Keratinocyte (primary cell): ENCODE results near the gene IQSEC2. TPM values are rescaled to one million over a fixed set of nuclear protein-coding genes. Genes with fewer than 3 reads are reported as not detected.

ENCODE experiments used
- DNase-seq: peaks from one replicate; pipeline ENCODE4 v3.0.0-alpha.2; 2011; ENCODE audit warnings: low read depth, missing footprints, low spot score
- FAIRE-seq: peaks from 2 replicates; lab custom pipeline; 2011; peaks lifted over from hg19 to GRCh38; lab: Jason Lieb, UNC
- H2AFZ ChIP-seq: 2 replicates; pipeline ENCODE4 v1.6.0; 2012; ENCODE audit warnings: low read length, control low read depth, inconsistent platforms; ENCODE audit not compliant: control insufficient read depth
- H3K27ac ChIP-seq: 2 replicates; pipeline ENCODE4 v1.5.1; 2011; ENCODE audit warnings: low read length; ENCODE audit not compliant: control insufficient read depth, insufficient read depth
- H3K27me3 ChIP-seq: 3 replicates; pipeline ENCODE4 v1.6.0; 2011; ENCODE audit warnings: low read length; ENCODE audit not compliant: control insufficient read depth, insufficient read depth; ENCODE audit errors: extremely low read depth
- H3K36me3 ChIP-seq, 2 experiments: 2 replicates in 1 of 2; 3 replicates in 1 of 2; pipeline ENCODE4 v1.5.1; 2011; ENCODE audit warnings: low read length in 2 of 2, mild to moderate bottlenecking in 1 of 2; ENCODE audit not compliant: control insufficient read depth in 2 of 2, insufficient read depth in 2 of 2; ENCODE audit errors: extremely low read depth in 1 of 2
- H3K4me1 ChIP-seq: 3 replicates; pipeline ENCODE4 v1.5.1; 2011; ENCODE audit warnings: low read length; ENCODE audit not compliant: control insufficient read depth, insufficient read depth; ENCODE audit errors: extremely low read depth
- H3K4me2 ChIP-seq: 3 replicates; pipeline ENCODE4 v1.6.0; 2011; ENCODE audit warnings: low read depth, low read length; ENCODE audit not compliant: control insufficient read depth, insufficient read depth; ENCODE audit errors: extremely low read depth
- H3K4me3 ChIP-seq, 3 experiments: fragments of 200-600 bp in 1 of 3; sonication (generic) in 1 of 3; 2 replicates in 2 of 3; 3 replicates in 1 of 3; pipeline ENCODE4 v1.5.1; 2011 to 2016; ENCODE audit warnings: low read length in 3 of 3, mild to moderate bottlenecking in 3 of 3, control low read depth in 2 of 3, inconsistent platforms in 1 of 3, low read depth in 1 of 3, mixed read lengths in 1 of 3, mixed run types in 1 of 3, moderate library complexity in 1 of 3; ENCODE audit not compliant: control insufficient read depth in 2 of 3, insufficient read depth in 2 of 3; ENCODE audit errors: extremely low read depth in 1 of 3
- H3K79me2 ChIP-seq: 2 replicates; pipeline ENCODE4 v1.6.0; 2012; ENCODE audit warnings: low read length; ENCODE audit not compliant: control insufficient read depth, insufficient read depth
- H3K9ac ChIP-seq: 3 replicates; pipeline ENCODE4 v1.6.0; 2011; ENCODE audit warnings: low read length; ENCODE audit not compliant: control insufficient read depth, insufficient read depth; ENCODE audit errors: extremely low read depth
- H3K9me1 ChIP-seq: 3 replicates; pipeline ENCODE4 v1.6.0; 2011; ENCODE audit warnings: low read length; ENCODE audit not compliant: control insufficient read depth, insufficient read depth; ENCODE audit errors: extremely low read depth
- H3K9me3 ChIP-seq: 2 replicates; pipeline ENCODE4 v1.5.1; 2012; ENCODE audit warnings: low read depth, low read length; ENCODE audit not compliant: control insufficient read depth
- H4K20me1 ChIP-seq: 3 replicates; pipeline ENCODE4 v1.6.0; 2011; ENCODE audit warnings: low read length; ENCODE audit not compliant: control insufficient read depth, insufficient read depth; ENCODE audit errors: extremely low read depth
- CTCF ChIP-seq, 3 experiments: IDR thresholded peaks in 1 of 3; conservative IDR thresholded peaks in 1 of 3; optimal IDR thresholded peaks in 1 of 3; 2 replicates in 2 of 3; 3 replicates in 1 of 3; pipeline versions ENCODE3 to v1.5.1; 2011; ENCODE audit warnings: low read length in 3 of 3, mild to moderate bottlenecking in 3 of 3, moderate library complexity in 2 of 3, control low read depth in 1 of 3, inconsistent platforms in 1 of 3; ENCODE audit not compliant: insufficient read depth in 2 of 3; ENCODE audit errors: extremely low read depth in 1 of 3
- EZH2 ChIP-seq: IDR thresholded peaks from one replicate; pipeline ENCODE4 v1.6.1; 2012; ENCODE audit warnings: inconsistent platforms, mild to moderate bottlenecking, low read length, moderate library complexity
- dilution Hi-C: fragments of 300-500 bp; cut with MboI; formaldehyde crosslinking; loops from one replicate; pipeline ENCODE4 v1.7.0; 2020; ENCODE audit warnings: low sequenced_read_pairs; ENCODE audit not compliant: extremely low pct_ligation_motif_present
- polyA plus RNA-seq, 5 experiments: library from polyadenylated mRNA; depleted of rRNA in 3 of 5; stranded (reverse) in 3 of 5; stranded (forward) in 1 of 5; unstranded in 1 of 5; fragments of >200 nt; gene quantifications; 1 replicate in 1 of 5; 2 replicates in 3 of 5; 3 replicates in 1 of 5; pipeline versions ENCODE4 v1.2.1 to v1.2.3, GENCODE V29; 2011 to 2012; ENCODE audit warnings: missing spikeins in 2 of 5, low read depth in 1 of 5, low replicate concordance in 1 of 5

The IQSEC2 gene
- polyA plus RNA-seq, 1 donor (not counting 4 experiments of a cell fraction or from before 2014, with no cell fraction given) = 4.7 TPM

- no peaks in the 10 kb centered on the region for H3K79me2 ChIP-seq
- H3K9ac ChIP-seq = no peak overlapping the region
- FAIRE-seq (no peak), DNase-seq (no peak)
- no peak overlapping the region for H2AFZ ChIP-seq
- no peaks in the 10 kb centered on the region for H3K4me1 ChIP-seq
- no peaks in the 10 kb centered on the region for H4K20me1 ChIP-seq
- H3K9me1 ChIP-seq = no peaks in the 10 kb centered on the region
- no peak overlapping the region for H3K4me3 ChIP-seq
- no peaks in the 10 kb centered on the region for H3K9me3 ChIP-seq
- H3K4me2 ChIP-seq = no peak overlapping the region
- dilution Hi-C loops = no loop called here
- H3K27me3 ChIP-seq = no peaks in the 10 kb centered on the region
- H3K27ac ChIP-seq = no peak overlapping the region
- no peaks in the 10 kb centered on the region for H3K36me3 ChIP-seq
- TF ChIP-seq CTCF (optimal IDR thresholded peaks at IDR 0.05 in 1 of 3, IDR thresholded peaks at IDR 0.05 in 1 of 3, conservative IDR thresholded peaks at IDR 0.05 in 1 of 3; ENCODE audit: extremely low read depth in 1 of 3, insufficient read depth in 2 of 3, low read length in 3 of 3) (no peak), EZH2 (no peak)
These were observed 24.0 kb upstream of the IQSEC2 start for GRCh38 chrX:53305219-53305995.

- FAIRE-seq = no peak
- Histone ChIP-seq H3K9me3 (no peaks in the 10 kb centered on the region), H2AFZ (no peak overlapping the region), H3K27me3 (peaks cover 4% of the 10 kb centered on the region), H4K20me1 (no peaks in the 10 kb centered on the region), H3K79me2 (no peaks in the 10 kb centered on the region), H3K4me3 (no peak overlapping the region), H3K9me1 (no peaks in the 10 kb centered on the region), H3K9ac (no peak overlapping the region), H3K4me2 (no peak overlapping the region), H3K4me1 (no peaks in the 10 kb centered on the region), H3K36me3 (no peaks in the 10 kb centered on the region), H3K27ac (no peak overlapping the region)
- no peak for DNase-seq
- dilution Hi-C loops = no loop called here
- no peak for TF ChIP-seq EZH2
- no peak for TF ChIP-seq CTCF (optimal IDR thresholded peaks at IDR 0.05 in 1 of 3, IDR thresholded peaks at IDR 0.05 in 1 of 3, conservative IDR thresholded peaks at IDR 0.05 in 1 of 3; ENCODE audit: extremely low read depth in 1 of 3, insufficient read depth in 2 of 3, low read length in 3 of 3)
These were observed 21.8 kb upstream of the IQSEC2 start for GRCh38 chrX:53303195-53303594.
